HG02571 (cell line): ENCODE measurements around the gene NADSYN1.

Source experiments
- ATAC-seq: cut with Tn5 transposase; IDR thresholded peaks from one replicate; pipeline ENCODE4 v1.9.1; 2021; ENCODE audit warnings: mild to moderate bottlenecking, moderate library complexity; ENCODE audit not compliant: unreplicated experiment

The NADSYN1 gene

GRCh38 chr11:71432761-71433647, 20.0 kb upstream of the NADSYN1 start:
- ATAC-seq: no peak

- ATAC-seq: no peak
Measured at GRCh38 chr11:71433648-71434450, 19.2 kb upstream of the NADSYN1 start.

- ATAC-seq: no peak
Measured at GRCh38 chr11:71434576-71435130, 18.4 kb upstream of the NADSYN1 start.

GRCh38 chr11:71435278-71435951, 17.6 kb upstream of the NADSYN1 start:
- ATAC-seq: no peak

GRCh38 chr11:71436861-71437260, 16.1 kb upstream of the NADSYN1 start:
- no peak for ATAC-seq

- no peak for ATAC-seq
Measured at GRCh38 chr11:71437399-71437798, 15.6 kb upstream of the NADSYN1 start.

- ATAC-seq: no peak
Measured at GRCh38 chr11:71437879-71438278, 15.1 kb upstream of the NADSYN1 start.

GRCh38 chr11:71438650-71439049, 14.4 kb upstream of the NADSYN1 start:
- ATAC-seq: no peak

GRCh38 chr11:71440021-71440755, 12.8 kb upstream of the NADSYN1 start:
- no peak for ATAC-seq

GRCh38 chr11:71441251-71441650, 11.8 kb upstream of the NADSYN1 start:
- no peak for ATAC-seq

GRCh38 chr11:71442123-71442522, 10.9 kb upstream of the NADSYN1 start:
- no peak for ATAC-seq

- no peak for ATAC-seq
Measured at GRCh38 chr11:71442880-71443279, 10.1 kb upstream of the NADSYN1 start.

- no peak for ATAC-seq
Measured at GRCh38 chr11:71443736-71444445, 9.1 kb upstream of the NADSYN1 start.

- no peak for ATAC-seq
Measured at GRCh38 chr11:71444811-71445210, 8.2 kb upstream of the NADSYN1 start.

GRCh38 chr11:71446150-71446549, 6.9 kb upstream of the NADSYN1 start:
- ATAC-seq: no peak

GRCh38 chr11:71446942-71447688, 5.9 kb upstream of the NADSYN1 start:
- ATAC-seq: no peak

- ATAC-seq: no peak
Measured at GRCh38 chr11:71447791-71448256, 5.2 kb upstream of the NADSYN1 start.

- peak; percentile 79 for ATAC-seq
Measured at GRCh38 chr11:71448257-71449171, 4.5 kb upstream of the NADSYN1 start, which contains the start of gene DHCR7. TSS of gene DHCR7 (minus strand) at chr11:71448393. CDS start at chr11:71444952, 3,441 bp downstream.
